ENCODE data around the gene SEPTIN5.

Gene SEPTIN5

GRCh38 chr22:19748139-19748538 is 33.8 kb downstream of the SEPTIN5 start:
- DNase-seq (ENCODE audit: low read depth in 2 of 2) = no peak

GRCh38 chr22:19748991-19749664 is 34.8 kb downstream of the SEPTIN5 start:
- DNase-seq (ENCODE audit: low read depth in 2 of 2) = no peak

GRCh38 chr22:19749876-19750275 is 35.6 kb downstream of the SEPTIN5 start:
- DNase-seq (ENCODE audit: low read depth in 2 of 2) = no peak

- no peak for DNase-seq (ENCODE audit: low read depth in 2 of 2)
Measured at GRCh38 chr22:19750507-19751490, 36.5 kb downstream of the SEPTIN5 start.

GRCh38 chr22:19751497-19752245 is 37.4 kb downstream of the SEPTIN5 start:
- DNase-seq (ENCODE audit: low read depth in 2 of 2) = no peak

GRCh38 chr22:19753090-19753842 is 39.0 kb downstream of the SEPTIN5 start:
- DNase-seq (ENCODE audit: low read depth in 2 of 2) = no peak

GRCh38 chr22:19753996-19754700 is 39.8 kb downstream of the SEPTIN5 start:
- no peak for DNase-seq (ENCODE audit: low read depth in 2 of 2)

- DNase-seq (ENCODE audit: low read depth in 2 of 2) = no peak
Measured at GRCh38 chr22:19754701-19755144, 40.4 kb downstream of the SEPTIN5 start.

- DNase-seq (ENCODE audit: low read depth in 2 of 2) = no peak
Measured at GRCh38 chr22:19755145-19755710, 40.9 kb downstream of the SEPTIN5 start.

- no peak for DNase-seq (ENCODE audit: low read depth in 2 of 2)
Measured at GRCh38 chr22:19755722-19756287, 41.5 kb downstream of the SEPTIN5 start.

- peak; percentile 32 to 39 for DNase-seq (ENCODE audit: low read depth in 2 of 2)
Measured at GRCh38 chr22:19756288-19757128, 42.2 kb downstream of the SEPTIN5 start.

GRCh38 chr22:19757140-19757984 is 43.1 kb downstream of the SEPTIN5 start:
- no peak for DNase-seq (ENCODE audit: low read depth in 2 of 2)

- DNase-seq (ENCODE audit: low read depth in 2 of 2) = no peak
Measured at GRCh38 chr22:19757985-19758895, 43.9 kb downstream of the SEPTIN5 start.

- no peak for DNase-seq (ENCODE audit: low read depth in 2 of 2)
Measured at GRCh38 chr22:19758896-19759426, 44.7 kb downstream of the SEPTIN5 start.

- DNase-seq (ENCODE audit: low read depth in 2 of 2) = no peak
Measured at GRCh38 chr22:19759427-19760057, 45.2 kb downstream of the SEPTIN5 start.

Measured in stimulated activated CD8-positive, alpha-beta memory T cell treated with anti-CD3 and anti-CD28 coated beads, Interleukin-7, amount 100 ng/mL, for 1 hour (primary cell).